HG03439 (cell line): ENCODE data around the gene CHSY1.
"Not testable (repeated sequence)": the region's sequence is repeated elsewhere in the genome, so short reads cannot be mapped to it uniquely, and the experiment has no call there.

Source experiments
- ATAC-seq: cut with Tn5 transposase; IDR thresholded peaks from one replicate; pipeline ENCODE4 v1.9.1; 2021; ENCODE audit warnings: mild to moderate bottlenecking, moderate library complexity; ENCODE audit not compliant: unreplicated experiment

The CHSY1 gene

DNA sequence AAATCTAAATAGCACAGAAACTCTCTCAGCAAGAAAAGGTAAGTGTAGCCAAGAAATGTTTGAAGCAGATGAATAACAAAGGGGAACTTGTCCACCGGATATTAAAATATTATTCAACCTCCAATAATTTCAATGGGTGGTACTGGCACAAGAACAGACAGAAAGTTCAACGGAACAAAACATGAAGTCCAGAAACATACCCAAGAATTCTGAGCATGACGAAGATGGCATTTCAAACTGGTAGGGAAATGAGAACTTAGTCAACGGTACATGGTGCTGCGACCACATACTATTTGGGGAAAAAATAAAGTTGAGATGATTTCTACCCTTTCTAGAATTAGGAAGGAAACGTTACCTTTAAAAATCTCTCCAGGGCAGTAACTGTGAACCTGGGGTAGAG lies 5.5 kb downstream of the CHSY1 start:
- no peak for ATAC-seq

DNA sequence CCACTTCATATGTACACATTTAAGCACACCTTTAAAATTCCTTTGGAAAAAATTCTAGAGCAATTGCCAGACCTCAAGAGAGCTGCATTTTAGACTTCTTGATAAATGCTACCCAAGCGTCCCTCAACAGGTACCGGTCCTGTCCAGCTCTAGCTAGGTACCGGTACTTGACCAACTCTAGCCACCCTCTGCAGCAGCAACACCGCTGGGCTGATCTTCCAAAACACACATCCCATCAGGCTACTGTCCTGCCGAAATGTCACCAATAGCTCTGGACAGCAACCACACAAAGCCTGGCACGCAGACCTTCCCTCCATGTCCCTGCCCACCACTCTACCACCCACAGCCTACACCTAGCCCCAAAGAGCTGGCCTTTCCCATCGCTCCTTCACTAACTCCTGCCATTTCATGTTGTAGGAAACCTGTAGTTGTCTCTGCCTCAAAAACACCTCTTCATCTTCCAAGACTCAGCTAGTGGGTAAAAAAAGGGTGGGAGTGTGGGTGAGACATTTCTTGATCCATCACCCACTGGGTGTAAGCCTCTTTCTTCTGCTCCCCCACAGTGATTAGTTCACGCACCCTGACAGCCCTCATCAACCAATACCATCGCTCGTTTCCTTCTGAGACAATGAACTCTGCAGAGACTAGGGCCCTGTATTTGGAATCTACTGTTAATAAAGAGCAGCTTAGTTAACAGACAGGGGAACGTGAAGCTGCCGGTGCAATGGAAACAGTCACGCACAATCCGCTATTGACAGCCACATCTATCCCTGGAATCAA lies 6.8 kb downstream of the CHSY1 start:
- no peak for ATAC-seq

DNA sequence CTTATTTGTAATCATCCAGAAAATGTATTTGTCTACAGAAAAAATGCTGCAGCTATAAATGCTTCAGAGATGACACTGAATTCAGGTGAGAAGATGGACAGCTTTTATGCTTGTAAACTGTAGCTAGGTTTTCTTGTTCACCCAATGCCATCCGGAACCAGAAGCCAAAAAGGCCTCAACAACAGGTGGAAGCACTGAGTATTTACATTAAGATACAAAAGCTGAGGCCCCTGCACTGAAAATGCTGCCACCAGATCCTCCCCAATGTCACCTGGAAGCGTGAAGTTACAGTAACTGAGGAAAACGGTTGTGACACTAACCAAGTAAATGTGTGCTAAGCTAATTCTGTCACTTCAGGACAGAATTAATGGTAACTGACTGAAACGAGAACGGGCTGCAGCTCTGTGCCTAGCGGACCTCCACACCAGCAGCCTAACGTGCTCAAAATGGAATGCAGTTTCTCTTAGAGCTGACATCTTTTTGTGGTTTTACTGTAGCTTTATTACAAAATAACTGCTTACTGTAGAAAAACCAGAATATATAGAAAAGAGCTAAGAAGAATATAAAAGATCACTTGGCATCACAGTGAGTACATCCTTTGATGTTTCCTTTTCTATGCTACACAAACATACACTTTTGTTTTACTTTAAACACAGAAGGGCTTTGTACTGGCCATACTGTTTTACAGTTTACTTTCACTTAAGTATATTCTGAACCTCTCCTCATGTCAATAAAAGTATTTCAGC lies 7.6 kb downstream of the CHSY1 start:
- no peak for ATAC-seq

DNA sequence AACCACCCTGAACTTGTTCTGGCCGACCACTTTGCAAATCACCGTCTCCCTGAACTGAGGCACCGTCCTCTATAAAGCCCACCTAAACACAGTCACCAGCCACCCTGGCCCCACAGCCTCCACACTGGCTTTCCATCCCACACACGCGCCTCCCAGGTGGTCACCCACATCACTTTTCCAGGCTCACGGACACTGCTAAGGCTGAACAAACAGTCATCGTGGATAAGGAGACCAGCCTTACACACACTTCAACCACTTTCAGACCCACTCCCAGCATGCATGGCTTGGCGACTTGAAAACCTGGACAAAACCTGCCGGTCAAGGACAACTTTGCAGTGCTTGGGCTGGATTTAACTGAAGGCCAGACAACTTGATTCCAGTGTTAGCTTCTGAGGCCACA lies 8.4 kb downstream of the CHSY1 start:
- no peak for ATAC-seq

DNA sequence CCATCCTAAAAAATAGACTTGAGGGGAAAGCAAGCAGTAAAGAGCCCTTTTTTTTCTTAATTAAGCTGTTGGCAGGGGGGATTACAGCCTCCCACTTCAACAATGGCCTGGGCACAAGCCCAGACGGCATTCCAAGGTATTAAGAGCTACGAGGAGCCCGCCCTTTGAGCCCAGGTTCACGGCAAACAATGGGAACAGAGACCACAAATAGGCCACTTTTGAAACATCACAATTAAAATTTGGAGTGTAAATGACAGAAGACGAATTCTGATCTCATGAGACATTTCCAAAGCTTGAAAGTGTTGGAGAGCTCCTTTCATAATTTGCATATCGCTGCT lies 8.9 kb downstream of the CHSY1 start:
- no peak for ATAC-seq

DNA sequence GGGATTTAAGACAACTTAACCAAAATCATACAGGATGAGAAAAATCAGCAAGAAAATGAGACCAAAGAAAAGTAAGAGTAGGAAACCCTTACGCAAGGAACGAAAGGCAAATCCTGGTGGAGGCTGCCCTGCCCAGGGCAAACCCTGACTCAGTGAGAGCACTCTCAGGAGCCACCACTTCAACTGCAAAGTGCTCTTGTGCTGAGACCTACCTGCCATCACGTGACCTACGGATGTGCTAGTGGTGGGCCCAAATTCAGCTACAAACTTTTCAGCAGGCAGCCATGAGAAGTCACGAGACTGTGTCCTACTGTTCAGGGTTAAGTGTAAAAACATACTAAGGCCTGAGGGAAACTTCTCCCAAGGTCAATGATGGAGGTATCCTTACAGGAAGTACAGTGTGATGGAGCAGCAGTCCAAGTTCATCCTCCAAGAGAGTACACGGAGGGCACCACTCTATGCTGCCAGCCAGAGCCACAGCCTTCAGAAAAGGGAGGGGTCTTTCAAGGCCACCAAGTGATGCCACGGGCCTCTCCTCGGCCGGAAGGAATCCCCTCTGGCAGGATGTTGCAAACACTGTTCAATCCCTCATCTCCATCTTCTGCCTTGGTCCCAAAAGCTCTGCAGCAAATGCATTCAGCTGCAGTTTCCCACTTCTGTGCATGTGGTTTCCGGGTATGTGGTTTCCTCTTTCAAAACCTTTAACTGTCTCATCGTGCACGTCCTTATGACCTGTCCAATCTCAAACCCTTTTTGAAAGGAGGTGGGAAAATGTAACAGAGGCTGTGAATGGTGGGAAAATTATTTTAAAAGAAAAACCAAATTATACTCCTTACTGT lies 9.5 kb downstream of the CHSY1 start:
- no peak for ATAC-seq

DNA sequence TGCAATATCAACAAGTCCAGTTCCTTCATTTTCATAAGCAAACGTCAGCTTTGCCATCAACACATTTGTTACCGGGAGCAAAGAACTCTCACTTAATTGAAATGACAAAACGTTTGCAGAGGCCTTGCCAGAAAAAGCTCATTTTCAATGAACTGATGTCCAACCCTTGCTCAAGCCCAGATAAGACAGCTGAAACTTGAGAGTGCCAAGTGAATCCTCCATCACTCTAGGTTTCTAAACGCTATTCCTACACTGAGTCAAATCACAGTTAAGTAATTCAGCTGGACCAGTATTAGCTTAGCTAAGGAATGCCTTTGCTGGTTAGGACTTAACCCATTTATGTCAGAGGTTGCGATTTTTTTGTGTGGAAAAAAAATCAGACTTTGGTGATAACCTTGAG lies 11.5 kb downstream of the CHSY1 start:
- no peak for ATAC-seq

DNA sequence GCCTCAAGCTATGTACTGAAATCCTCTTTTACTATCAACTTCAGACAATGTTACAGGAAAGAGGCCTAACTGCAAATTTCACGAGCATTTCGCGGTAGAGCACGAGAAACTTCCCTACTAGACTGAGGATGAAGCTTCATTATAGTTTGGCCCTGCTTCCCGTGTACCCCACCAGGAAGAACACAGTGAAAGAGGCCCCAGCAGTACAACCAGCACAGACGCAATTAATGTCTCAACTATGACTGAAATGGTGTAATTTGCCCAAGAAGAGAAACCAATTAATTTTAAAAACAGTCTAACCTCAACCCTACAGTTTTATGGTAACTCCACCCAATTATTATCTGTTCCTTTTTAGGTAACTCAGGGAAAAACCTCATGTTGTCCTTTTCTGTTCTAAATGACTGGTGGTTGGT lies 12.1 kb downstream of the CHSY1 start:
- ATAC-seq, result no peak

DNA sequence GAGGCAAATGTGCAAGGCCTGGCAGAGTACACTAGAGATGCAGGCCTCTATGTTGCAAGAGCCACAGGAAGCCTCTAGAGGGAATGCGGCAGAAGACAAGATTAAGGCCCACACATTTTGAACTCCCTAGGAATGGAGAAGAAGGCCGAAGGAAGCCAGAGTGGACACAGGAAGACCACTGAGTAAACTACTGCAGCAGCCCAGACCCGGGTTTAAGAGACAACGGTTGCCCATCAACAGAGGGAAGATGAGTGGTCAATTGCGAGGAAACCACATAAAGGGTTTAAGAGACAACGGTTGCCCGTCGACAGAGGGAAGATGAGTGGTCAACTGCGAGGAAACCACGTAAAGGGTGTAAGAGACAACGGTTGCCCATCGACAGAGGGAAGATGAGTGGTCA lies 14.6 kb downstream of the CHSY1 start:
- ATAC-seq, result no peak

DNA sequence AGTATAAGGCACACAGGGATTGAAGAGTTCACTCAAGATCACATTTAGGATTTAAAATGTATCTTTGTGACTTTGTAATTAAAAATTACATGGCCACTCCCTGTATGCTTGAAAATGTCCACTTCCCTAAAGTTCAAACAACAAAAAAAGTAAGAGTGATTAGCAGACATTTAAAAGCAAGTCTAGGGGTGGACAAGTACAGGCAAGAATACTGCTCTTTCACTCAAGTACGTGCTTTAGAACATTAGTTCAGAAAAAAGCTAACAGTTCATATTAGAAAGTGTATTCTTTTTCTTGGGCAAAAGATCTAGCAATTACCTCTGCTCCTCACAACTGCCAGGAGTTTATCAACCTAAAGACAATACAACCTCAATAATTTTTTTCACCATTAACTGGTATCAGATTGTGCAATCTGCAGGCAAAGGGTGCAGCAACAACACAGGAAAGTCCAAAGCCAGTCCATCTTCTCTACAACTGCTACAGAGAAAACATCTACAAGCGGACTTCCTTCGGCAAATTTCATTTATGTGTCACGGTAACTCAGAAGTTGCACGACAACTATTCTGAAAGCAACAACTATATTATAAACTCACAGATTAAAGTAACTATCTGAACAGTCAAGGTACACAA lies 18.1 kb downstream of the CHSY1 start:
- ATAC-seq, result no peak

DNA sequence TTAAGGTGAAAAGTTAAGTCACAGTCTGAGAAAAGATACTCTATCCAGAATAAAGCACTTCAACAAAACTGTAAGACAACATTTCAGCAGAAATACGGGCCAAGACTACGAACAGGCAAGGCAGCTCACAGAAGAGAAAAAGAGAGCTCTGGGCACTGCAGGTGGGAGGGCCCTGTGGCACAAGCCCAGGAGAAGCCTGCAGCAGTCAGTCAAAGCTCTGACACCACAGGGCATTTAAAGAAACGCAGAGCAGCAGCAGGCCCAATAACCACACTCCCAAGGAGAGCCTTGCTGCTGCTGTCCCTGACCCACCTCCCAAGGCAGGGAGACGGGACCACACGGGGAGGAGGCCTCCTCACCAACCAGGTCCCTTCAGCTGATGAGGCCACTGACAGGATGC lies 19.2 kb downstream of the CHSY1 start:
- ATAC-seq, result no peak

DNA sequence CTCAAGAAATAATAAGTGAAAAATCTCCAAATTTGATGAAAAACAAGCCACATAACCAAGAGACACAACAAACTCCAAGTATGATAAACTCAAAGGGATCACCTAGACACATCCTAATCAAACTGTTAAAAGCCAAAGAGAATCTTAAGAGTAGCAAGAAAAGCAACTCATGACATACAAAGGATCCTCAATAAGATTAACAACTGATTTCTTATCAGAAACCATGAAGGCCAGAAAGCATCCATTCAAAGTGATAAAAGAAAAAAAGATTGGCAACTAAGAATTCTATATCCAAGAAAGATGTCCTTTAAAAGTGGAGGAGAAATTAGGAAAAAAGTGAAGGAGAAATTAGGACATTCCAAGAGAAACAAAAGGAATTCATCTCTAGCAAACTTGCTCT lies 23.5 kb downstream of the CHSY1 start:
- no peak for ATAC-seq

DNA sequence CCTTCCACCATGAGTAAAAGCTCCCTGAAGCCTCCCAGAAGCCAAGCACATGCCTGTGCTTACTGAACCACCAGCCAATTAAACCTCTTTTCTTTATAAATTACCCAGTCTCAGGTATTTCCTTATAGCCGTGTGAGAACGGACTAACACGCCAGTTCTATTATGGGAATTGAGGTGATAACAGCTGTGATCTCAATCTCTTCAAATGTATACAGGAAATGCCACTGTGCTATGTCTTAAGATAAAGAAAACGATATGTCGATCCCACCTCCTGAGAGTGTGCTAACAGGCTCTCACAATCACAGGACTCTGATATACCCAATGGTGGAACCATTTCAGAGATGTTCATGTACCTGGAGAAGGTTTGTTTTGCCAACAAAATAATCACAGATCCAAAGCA lies 26.2 kb downstream of the CHSY1 start:
- ATAC-seq, result no peak

DNA sequence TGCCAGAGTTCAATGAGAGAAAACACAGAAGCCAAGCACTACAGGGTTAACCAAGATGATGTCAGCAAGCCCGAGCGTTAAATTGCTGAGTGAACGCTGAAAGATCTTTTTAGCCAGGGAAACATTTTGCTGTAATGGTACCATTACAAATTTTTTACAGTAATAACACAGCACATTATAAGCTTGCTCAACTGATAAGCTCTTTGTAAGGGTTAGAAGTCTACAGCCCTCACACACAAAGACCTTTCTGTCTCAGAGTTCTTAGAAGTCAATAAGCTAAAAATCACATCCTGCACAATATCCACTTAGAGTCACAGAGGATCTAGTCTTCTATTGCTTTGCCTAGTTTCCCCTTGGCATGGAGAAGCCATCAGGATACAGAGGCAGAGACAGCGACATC lies 29.9 kb downstream of the CHSY1 start:
- no peak for ATAC-seq

DNA sequence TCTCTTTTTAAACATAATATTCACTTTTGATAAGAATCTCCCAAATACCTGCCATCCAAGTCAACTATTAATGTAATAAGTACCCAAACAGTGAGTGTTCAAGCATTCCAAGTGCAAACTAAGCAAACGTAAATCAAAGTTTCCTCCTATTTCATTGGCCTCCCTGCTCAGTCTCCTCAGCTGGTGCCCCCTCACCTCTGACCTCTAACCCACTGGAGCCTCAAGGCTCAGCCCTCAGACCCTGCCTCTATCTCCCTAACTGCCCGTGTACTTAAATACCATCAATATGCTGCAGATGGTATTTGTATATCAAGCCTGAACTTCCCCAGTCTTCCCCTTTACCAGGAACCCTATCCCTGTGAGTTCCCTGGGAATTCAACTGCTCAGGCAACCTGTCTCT lies 31.8 kb downstream of the CHSY1 start:
- ATAC-seq, result no peak

DNA sequence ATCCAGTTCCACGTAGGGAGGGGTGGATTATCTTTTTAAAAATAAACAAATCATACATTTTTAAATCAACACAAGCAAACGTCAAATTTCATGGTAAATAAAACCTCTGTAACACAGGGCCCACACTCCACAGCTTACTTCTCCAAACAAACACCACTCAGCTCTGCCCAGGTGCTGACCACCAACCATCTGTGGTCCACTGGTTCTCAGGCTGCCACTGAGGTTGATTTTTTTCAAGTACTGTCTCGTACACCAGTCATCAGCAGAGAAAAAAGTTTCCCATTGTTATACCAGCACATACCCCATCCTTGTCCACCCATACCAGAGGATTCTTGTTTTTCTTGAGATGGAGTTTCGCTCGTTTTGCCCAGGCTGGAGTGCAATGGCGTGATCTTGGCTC lies 32.4 kb downstream of the CHSY1 start:
- ATAC-seq, result no peak

DNA sequence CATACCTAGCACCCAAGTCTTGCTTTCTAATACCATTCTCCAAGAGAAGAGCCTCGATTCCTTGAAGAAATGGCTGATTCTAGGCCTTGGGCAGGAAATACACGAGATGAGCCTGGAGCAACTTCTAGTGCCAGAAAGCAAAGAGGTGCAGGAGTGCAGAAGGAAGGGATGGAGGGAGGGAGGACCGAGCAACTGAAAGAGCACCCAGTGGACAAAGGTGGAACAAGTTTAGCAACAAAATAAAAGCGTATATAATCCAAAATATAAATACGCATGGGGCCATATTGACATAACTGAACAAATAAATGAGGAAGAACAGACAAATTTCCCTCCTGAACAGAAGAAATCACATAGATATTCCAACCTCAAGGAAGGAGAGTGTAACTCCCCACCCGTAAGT lies 34.4 kb downstream of the CHSY1 start:
- no peak for ATAC-seq

DNA sequence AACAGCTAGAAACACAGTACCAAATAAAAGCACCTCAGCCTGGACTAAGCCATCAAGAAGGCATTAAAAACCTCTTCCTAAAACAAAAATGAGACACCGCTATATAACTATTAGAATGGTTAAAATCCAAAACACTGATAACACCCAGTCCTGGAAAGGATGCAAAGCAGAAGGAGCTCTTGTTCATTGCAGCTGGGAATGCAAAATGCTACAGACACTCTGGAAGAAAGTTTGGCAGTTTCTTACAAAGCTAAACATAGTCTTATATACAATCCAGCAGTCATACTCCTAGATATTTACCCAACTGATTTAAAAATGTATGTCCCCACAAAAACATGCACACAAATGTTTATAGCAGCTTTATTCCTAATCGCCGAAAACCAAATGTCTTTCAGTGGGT lies 35.7 kb downstream of the CHSY1 start:
- no peak for ATAC-seq

DNA sequence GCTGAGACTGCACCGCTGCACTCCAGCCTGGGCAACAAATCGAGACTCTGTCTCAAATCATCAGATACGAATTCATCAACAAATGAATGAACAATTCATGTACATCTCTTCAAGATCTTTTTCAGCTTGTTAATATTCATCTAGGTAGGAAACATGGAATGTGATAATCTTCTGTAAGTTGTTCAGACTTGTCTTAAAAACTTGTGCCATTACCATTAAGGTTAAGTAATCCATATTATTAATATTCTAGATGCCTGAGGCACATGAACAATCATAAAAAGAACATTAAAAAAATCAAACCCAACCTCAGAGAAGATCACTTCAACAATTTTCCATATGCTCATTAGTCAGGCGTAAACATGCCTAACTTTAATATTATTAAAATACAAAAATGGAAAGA lies 36.2 kb downstream of the CHSY1 start:
- ATAC-seq, result no peak

DNA sequence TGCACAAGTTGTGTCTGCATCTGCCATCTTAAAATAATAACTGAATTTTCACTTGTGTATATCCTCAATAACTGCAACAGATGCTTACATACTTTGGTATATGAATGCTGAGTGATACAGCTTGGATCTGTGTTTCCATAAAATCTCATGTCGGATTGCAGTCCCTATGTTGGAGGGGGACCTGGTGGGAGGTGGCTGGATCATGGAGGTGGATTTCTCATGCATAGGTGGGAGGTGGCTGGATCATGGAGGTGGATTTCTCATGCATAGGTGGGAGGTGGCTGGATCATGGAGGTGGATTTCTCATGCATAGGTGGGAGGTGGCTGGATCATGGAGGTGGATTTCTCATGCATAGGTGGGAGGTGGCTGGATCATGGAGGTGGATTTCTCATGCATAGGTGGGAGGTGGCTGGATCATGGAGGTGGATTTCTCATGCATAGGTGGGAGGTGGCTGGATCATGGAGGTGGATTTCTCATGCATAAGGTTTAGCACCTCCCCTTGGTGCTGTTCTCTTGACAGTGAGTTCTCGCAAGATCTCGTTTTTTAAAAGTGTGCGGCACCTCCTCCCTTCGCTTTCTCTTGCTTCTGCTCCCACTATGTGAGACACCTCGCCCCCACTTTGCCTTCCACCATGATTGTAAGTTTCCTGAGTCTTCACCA lies 37.3 kb downstream of the CHSY1 start:
- ATAC-seq, result not testable (repeated sequence)

DNA sequence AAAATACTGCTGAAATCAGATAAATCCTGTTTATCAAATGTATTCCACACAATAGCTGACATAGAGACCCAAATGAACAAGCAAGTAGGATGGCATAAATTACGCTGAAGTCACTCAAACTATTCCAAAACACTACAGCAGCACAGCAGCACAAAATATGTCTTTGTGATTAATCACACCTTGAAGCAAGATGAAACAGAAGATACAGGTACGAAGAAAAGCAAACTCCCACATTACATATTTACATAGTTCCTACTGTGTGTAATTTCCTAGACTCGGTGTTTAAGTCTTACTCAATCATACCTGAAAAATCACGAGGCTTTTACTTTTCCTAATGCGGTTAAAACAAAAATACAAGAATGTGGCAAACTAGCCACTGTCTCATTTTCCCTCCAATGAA lies 38.3 kb downstream of the CHSY1 start:
- ATAC-seq, result no peak
